ENCODE data around the gene ELL. TPM values are rescaled to one million over a fixed set of nuclear protein-coding genes. Genes with fewer than 3 reads are reported as not detected.
A peak's percentile ranks its signal among the peaks of the same experiment; 100 is the strongest.

The ELL gene
- total RNA-seq, 6 experiments from 2014 or later, result 15.7 to 17.8 (median 16.4) TPM

- peaks cover 14% of the 10 kb centered on the region for H3K36me3 Mint-ChIP-seq (ENCODE audit: low read depth)
- TF ChIP-seq CTCF (IDR thresholded peaks at IDR 0.05), result no peak
- peaks cover 24% of the 10 kb centered on the region for H3K4me1 Mint-ChIP-seq (ENCODE audit: low read depth)
- no peak for DNase-seq
- no peak overlapping the region; the same call in 1 of the 2 replicates for H3K4me3 Mint-ChIP-seq
- H3K27ac Mint-ChIP-seq, result peak overlapping the region; percentile 18; the same call in 1 of the 2 replicates
- peaks cover 9% of the 10 kb centered on the region for H3K9me3 Mint-ChIP-seq
- H3K27me3 Mint-ChIP-seq (ENCODE audit: insufficient read depth), result peaks cover 15% of the 10 kb centered on the region
Observed at GRCh38 chr19:18440936-18441803, 80.7 kb downstream of the ELL start.

GRCh38 chr19:18440415-18440877, 81.4 kb downstream of the ELL start:
- TF ChIP-seq CTCF (IDR thresholded peaks at IDR 0.05), result peak; percentile 43; the same call in 1 of the 2 replicates
- DNase-seq, result no peak
- Mint-ChIP-seq H3K4me1 (ENCODE audit: low read depth) (peaks cover 25% of the 10 kb centered on the region), H3K27me3 (ENCODE audit: insufficient read depth) (peaks cover 16% of the 10 kb centered on the region), H3K27ac (peak overlapping the region; percentile 18), H3K9me3 (peaks cover 13% of the 10 kb centered on the region), H3K4me3 (no peak overlapping the region), H3K36me3 (ENCODE audit: low read depth) (peaks cover 19% of the 10 kb centered on the region)

GRCh38 chr19:18439910-18440237, 82.0 kb downstream of the ELL start:
- peaks cover 19% of the 10 kb centered on the region for H3K36me3 Mint-ChIP-seq (ENCODE audit: low read depth)
- peaks cover 19% of the 10 kb centered on the region for H3K27me3 Mint-ChIP-seq (ENCODE audit: insufficient read depth)
- peaks cover 25% of the 10 kb centered on the region for H3K4me1 Mint-ChIP-seq (ENCODE audit: low read depth)
- peaks cover 13% of the 10 kb centered on the region for H3K9me3 Mint-ChIP-seq
- TF ChIP-seq CTCF (IDR thresholded peaks at IDR 0.05), result no peak
- H3K4me3 Mint-ChIP-seq, result no peak overlapping the region
- DNase-seq, result no peak
- peak overlapping the region; percentile 62; the same call in 1 of the 2 replicates for H3K27ac Mint-ChIP-seq

GRCh38 chr19:18439025-18439909, 82.6 kb downstream of the ELL start:
- peaks cover 13% of the 10 kb centered on the region for H3K9me3 Mint-ChIP-seq
- peak overlapping the region; percentile 62 for H3K27ac Mint-ChIP-seq
- peaks cover 25% of the 10 kb centered on the region for H3K36me3 Mint-ChIP-seq (ENCODE audit: low read depth)
- H3K4me1 Mint-ChIP-seq (ENCODE audit: low read depth), result peaks cover 25% of the 10 kb centered on the region
- peaks cover 21% of the 10 kb centered on the region for H3K27me3 Mint-ChIP-seq (ENCODE audit: insufficient read depth)
- H3K4me3 Mint-ChIP-seq, result no peak overlapping the region; the same call in 1 of the 2 replicates
- peak; percentile 45 for DNase-seq
- TF ChIP-seq CTCF (IDR thresholded peaks at IDR 0.05), result 0 out of 2 replicates have a peak, but pooled peaks have one; percentile 37

GRCh38 chr19:18438331-18439024, 83.4 kb downstream of the ELL start:
- H3K4me1 Mint-ChIP-seq (ENCODE audit: low read depth), result peaks cover 25% of the 10 kb centered on the region
- peak overlapping the region; percentile 62 for H3K27ac Mint-ChIP-seq
- H3K4me3 Mint-ChIP-seq, result no peak overlapping the region
- H3K36me3 Mint-ChIP-seq (ENCODE audit: low read depth), result peaks cover 24% of the 10 kb centered on the region
- H3K9me3 Mint-ChIP-seq, result peaks cover 13% of the 10 kb centered on the region
- H3K27me3 Mint-ChIP-seq (ENCODE audit: insufficient read depth), result peaks cover 24% of the 10 kb centered on the region
- no peak for DNase-seq
- TF ChIP-seq CTCF (IDR thresholded peaks at IDR 0.05), result no peak
